ENCODE measurements around the gene FANCI. TPM values are rescaled to one million over a fixed set of nuclear protein-coding genes. Genes with fewer than 3 reads are reported as not detected.
A peak's percentile ranks its signal among the peaks of the same experiment; 100 is the strongest.

FANCI gene
- 10 to 100 TPM in 1 of 3 donors, 1 to 10 TPM in 2; 4.1 to 14.3 (median 5.8) TPM for polyA plus RNA-seq

DNA sequence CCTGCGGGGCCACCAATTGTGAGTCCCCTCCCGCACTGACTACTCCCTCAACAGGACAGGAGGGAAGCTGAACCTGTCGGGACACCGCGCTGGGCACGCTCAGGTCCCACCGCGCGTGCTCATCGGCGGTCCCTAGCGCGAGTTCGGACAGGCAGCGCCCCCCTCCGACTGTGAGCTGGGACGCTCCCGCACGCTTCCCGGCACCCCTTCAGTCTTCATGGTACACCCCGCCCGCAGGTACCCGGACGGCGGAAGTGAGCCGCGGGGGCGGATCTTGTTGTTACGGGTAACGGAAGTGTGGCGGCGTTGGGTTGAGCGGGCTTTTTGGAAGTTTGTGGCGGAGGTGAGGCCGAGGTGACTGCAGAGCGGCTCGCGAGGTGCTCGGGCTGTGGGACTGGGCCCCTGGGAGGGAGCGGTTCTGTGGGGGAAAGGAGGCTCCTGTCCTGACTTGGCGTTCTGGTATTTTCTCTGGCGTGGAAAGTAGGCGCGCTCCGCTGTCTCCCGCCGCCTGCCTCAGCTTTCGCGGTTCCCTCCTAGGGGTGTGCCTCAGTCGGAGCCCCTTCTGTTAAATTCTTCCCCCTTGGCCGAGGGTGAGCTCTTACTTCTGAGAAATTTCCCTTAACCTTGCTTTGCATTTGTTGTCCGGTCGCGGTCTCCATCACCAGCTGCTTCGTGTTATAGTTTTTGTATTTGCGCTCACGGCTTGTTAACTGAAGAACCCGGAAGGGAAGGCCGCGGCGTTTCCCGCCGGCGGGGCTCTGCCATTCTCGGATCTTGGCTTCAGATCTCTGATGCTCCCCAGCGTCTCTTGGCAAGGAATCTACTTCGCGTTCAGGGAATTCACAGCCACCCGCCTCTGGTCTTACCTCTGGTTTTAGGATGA is at the start of gene FANCI:
Gene FANCI (plus strand): TSS at position 289 of the 883 bp plus-strand sequence. CDS start 3,669 bp downstream, outside the sequence.
- Mint-ChIP-seq H3K9me3 (no peaks in the 10 kb centered on the region), H3K4me1 (peaks cover 27 to 40% of the 10 kb centered on the region in 2 donors), H3K4me3 (peak within 1 kb of the TSS; percentile 91 to 97 (median 94)), H3K27me3 (ENCODE audit: low read depth in 3 of 3) (peaks cover 0 to 15% (median 3%) of the 10 kb centered on the region in 3 donors), H3K36me3 (peaks cover 0 to 19% (median 10%) of the 10 kb centered on the region in 3 donors), H3K27ac (peak within 1 kb of the TSS; percentile 55 to 92 (median 86))
- DNase-seq = peak; percentile 95 to 96 (median 96)

- Mint-ChIP-seq H3K36me3 (peaks cover 25 to 59% (median 28%) of the 10 kb centered on the region in 3 donors), H3K27me3 (ENCODE audit: low read depth in 3 of 3) (peaks cover 0 to 3% (median 0%) of the 10 kb centered on the region in 3 donors), H3K27ac (no peak overlapping the region), H3K9me3 (no peaks in the 10 kb centered on the region), H3K4me1 (peaks cover 0 to 5% of the 10 kb centered on the region in 2 donors), H3K4me3 (no peak overlapping the region)
- no peak for DNase-seq
Observed at GRCh38 chr15:89194608-89195007, 49.2 kb upstream of the FANCI start.

GRCh38 chr15:89195836-89196235 is 47.9 kb upstream of the FANCI start:
- no peak overlapping the region for H3K27ac Mint-ChIP-seq
- DNase-seq = no peak
- no peak overlapping the region for H3K4me3 Mint-ChIP-seq
- H3K4me1 Mint-ChIP-seq = peaks cover 0 to 5% of the 10 kb centered on the region in 2 donors
- peaks cover 25 to 61% (median 28%) of the 10 kb centered on the region in 3 donors for H3K36me3 Mint-ChIP-seq
- peaks cover under 1 to 5% (median 2%) of the 10 kb centered on the region in 3 donors for H3K27me3 Mint-ChIP-seq (ENCODE audit: low read depth in 3 of 3)
- no peaks in the 10 kb centered on the region for H3K9me3 Mint-ChIP-seq

DNA sequence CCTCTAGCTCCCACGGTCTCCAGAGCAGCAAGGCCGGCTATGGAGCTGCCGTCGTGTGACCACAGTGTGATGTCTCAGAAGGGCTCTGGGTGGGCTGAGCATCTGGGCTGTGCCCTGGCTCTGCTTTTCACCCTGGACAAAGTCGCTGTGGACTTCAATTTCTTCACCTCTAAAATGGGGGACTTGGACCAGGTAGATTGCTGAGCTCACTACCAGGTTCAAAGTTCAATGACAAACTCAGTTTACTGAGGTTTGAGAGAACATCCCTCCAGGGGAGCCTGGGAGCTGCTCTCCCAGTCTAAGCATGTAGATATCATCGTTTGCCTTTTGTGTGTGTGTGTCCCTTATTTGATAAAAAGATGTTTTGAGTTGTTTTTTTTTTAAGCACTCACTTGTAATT is 47.5 kb upstream of the FANCI start:
- peaks cover 22 to 61% (median 24%) of the 10 kb centered on the region in 3 donors for H3K36me3 Mint-ChIP-seq

GRCh38 chr15:89196994-89197393 is 46.8 kb upstream of the FANCI start:
- Mint-ChIP-seq H3K4me1 (peaks cover 0 to 9% of the 10 kb centered on the region in 2 donors), H3K4me3 (no peak overlapping the region), H3K27ac (peak overlapping the region in 5 of 6 donors; percentile 2 to 65 (median 28)), H3K36me3 (peaks cover 20 to 60% (median 22%) of the 10 kb centered on the region in 3 donors), H3K27me3 (ENCODE audit: low read depth in 3 of 3) (peaks cover 2 to 5% (median 3%) of the 10 kb centered on the region in 3 donors), H3K9me3 (no peaks in the 10 kb centered on the region)
- no peak for DNase-seq

More for the DNA sequence above, 47.5 kb upstream of the FANCI start:
- Mint-ChIP-seq H3K9me3 (no peaks in the 10 kb centered on the region), H3K4me3 (no peak overlapping the region), H3K27ac (no peak overlapping the region), H3K4me1 (peaks cover 0 to 5% of the 10 kb centered on the region in 2 donors), H3K27me3 (ENCODE audit: low read depth in 3 of 3) (peaks cover 2 to 5% (median 3%) of the 10 kb centered on the region in 3 donors)
- no peak for DNase-seq

GRCh38 chr15:89197503-89197971 is 46.2 kb upstream of the FANCI start:
- Mint-ChIP-seq H3K9me3 (no peaks in the 10 kb centered on the region), H3K27me3 (ENCODE audit: low read depth in 3 of 3) (peaks cover 2 to 5% (median 3%) of the 10 kb centered on the region in 3 donors), H3K4me3 (no peak overlapping the region), H3K27ac (peak overlapping the region in 3 of 6 donors; percentile 22 to 57 (median 28)), H3K36me3 (peaks cover 20 to 55% (median 22%) of the 10 kb centered on the region in 3 donors), H3K4me1 (peaks cover 3 to 14% of the 10 kb centered on the region in 2 donors)
- DNase-seq = no peak

GRCh38 chr15:89198196-89198595 is 45.6 kb upstream of the FANCI start:
- Mint-ChIP-seq H3K27ac (no peak overlapping the region), H3K4me3 (no peak overlapping the region), H3K36me3 (peaks cover 15 to 49% (median 17%) of the 10 kb centered on the region in 3 donors), H3K4me1 (peaks cover 4 to 19% of the 10 kb centered on the region in 2 donors), H3K9me3 (no peaks in the 10 kb centered on the region), H3K27me3 (ENCODE audit: low read depth in 3 of 3) (peaks cover 2 to 4% (median 3%) of the 10 kb centered on the region in 3 donors)
- no peak for DNase-seq

- H3K9me3 Mint-ChIP-seq = no peaks in the 10 kb centered on the region
- H3K4me1 Mint-ChIP-seq = peaks cover 11 to 26% of the 10 kb centered on the region in 2 donors
- no peak overlapping the region for H3K27ac Mint-ChIP-seq
- DNase-seq = no peak
- H3K27me3 Mint-ChIP-seq (ENCODE audit: low read depth in 3 of 3) = peaks cover 2 to 4% (median 2%) of the 10 kb centered on the region in 3 donors
- no peak overlapping the region for H3K4me3 Mint-ChIP-seq
- peaks cover 12 to 47% (median 13%) of the 10 kb centered on the region in 3 donors for H3K36me3 Mint-ChIP-seq
Observed at GRCh38 chr15:89198934-89199333, 44.8 kb upstream of the FANCI start.

- Mint-ChIP-seq H3K4me1 (peaks cover 19 to 34% of the 10 kb centered on the region in 2 donors), H3K9me3 (no peaks in the 10 kb centered on the region), H3K4me3 (no peak overlapping the region), H3K27ac (peak overlapping the region in 1 of 6 donors; percentile 77), H3K27me3 (ENCODE audit: low read depth in 3 of 3) (peaks cover 3 to 8% (median 5%) of the 10 kb centered on the region in 3 donors), H3K36me3 (peaks cover 9 to 47% (median 13%) of the 10 kb centered on the region in 3 donors)
- DNase-seq = no peak
Observed at GRCh38 chr15:89199746-89200145, 44.0 kb upstream of the FANCI start.

- Mint-ChIP-seq H3K9me3 (no peaks in the 10 kb centered on the region), H3K27ac (peak overlapping the region in 1 of 6 donors; percentile 49), H3K27me3 (ENCODE audit: low read depth in 3 of 3) (peaks cover 6 to 12% (median 9%) of the 10 kb centered on the region in 3 donors), H3K4me3 (no peak overlapping the region), H3K36me3 (peaks cover 8 to 47% (median 13%) of the 10 kb centered on the region in 3 donors), H3K4me1 (peaks cover 23 to 39% of the 10 kb centered on the region in 2 donors)
- no peak for DNase-seq
Observed at GRCh38 chr15:89200182-89200581, 43.6 kb upstream of the FANCI start.

DNA sequence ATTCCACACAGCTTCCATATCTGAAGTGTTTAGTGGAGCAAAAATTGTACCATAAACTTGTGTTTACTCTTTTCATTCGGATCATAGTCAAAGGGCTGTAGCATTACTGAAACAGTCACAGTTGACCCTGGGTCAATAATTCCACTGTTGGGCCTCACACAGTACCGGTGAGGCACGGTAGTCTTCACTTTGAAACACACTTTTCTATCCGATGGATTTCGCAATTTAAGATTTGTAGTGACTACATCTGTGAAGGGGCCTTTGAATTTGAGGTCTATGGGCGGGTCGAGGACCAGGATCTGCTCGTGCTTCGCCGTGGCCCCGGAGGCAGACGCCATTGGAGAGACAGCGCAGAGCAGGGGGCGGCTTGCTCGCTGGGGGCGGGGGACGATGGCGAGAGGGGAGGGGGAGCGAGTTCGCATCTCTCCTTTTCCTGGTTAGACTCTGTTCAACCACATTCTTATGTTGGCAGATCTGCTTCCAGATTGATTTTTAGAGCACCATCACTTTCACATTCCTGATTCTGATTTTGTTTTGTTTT is 42.2 kb upstream of the FANCI start:
- no peak overlapping the region for H3K4me3 Mint-ChIP-seq
- H3K27ac Mint-ChIP-seq = peak overlapping the region in 2 of 6 donors; percentile 44 to 57

DNA sequence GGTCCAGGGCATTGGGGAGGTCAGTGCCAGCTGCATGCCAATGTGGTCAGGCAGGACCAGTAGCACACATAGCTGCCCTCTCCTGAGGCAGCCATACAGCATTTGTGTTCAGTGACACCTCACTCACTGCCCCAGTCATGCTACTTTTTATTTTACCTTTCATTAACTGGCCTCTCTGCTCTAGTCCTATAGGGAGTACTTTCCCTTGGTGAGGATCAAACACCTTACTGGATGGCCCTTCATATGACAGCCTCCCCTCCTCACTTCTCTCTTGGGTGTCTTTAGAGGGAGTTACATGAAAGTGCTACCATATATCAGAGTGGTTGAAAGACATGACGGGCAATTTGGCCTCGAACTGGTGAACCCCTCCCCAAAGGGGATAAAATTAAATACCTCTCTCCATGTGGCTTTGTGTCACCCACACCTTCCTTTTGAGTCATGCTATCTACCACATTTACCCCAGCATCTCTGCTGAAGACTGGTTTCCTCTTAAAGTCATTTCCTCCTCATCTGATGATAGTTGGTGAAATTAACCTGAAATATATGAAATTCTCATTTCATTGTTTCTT is 40.0 kb upstream of the FANCI start:
- no peaks in the 10 kb centered on the region for H3K9me3 Mint-ChIP-seq
- DNase-seq = peak; percentile 51 to 62 (median 55)
- H3K4me1 Mint-ChIP-seq = peaks cover 40 to 55% of the 10 kb centered on the region in 2 donors
- peak overlapping the region; percentile 42 to 74 (median 71) for H3K4me3 Mint-ChIP-seq
- peaks cover 0 to 23% (median 0%) of the 10 kb centered on the region in 3 donors for H3K36me3 Mint-ChIP-seq
- peaks cover 8 to 12% (median 9%) of the 10 kb centered on the region in 3 donors for H3K27me3 Mint-ChIP-seq (ENCODE audit: low read depth in 3 of 3)
- H3K27ac Mint-ChIP-seq = peak overlapping the region; percentile 30 to 91 (median 78)

More for the DNA sequence above, 42.2 kb upstream of the FANCI start:
- peaks cover 32 to 52% of the 10 kb centered on the region in 2 donors for H3K4me1 Mint-ChIP-seq
- no peaks in the 10 kb centered on the region for H3K9me3 Mint-ChIP-seq
- H3K36me3 Mint-ChIP-seq = peaks cover 4 to 36% (median 5%) of the 10 kb centered on the region in 3 donors
- peaks cover 8 to 12% (median 9%) of the 10 kb centered on the region in 3 donors for H3K27me3 Mint-ChIP-seq (ENCODE audit: low read depth in 3 of 3)
- DNase-seq = no peak

GRCh38 chr15:89205991-89206585 is 37.7 kb upstream of the FANCI start:
- H3K27me3 Mint-ChIP-seq (ENCODE audit: low read depth in 3 of 3) = peaks cover 6 to 9% (median 7%) of the 10 kb centered on the region in 3 donors
- H3K4me3 Mint-ChIP-seq = peak overlapping the region in 4 of 5 donors; percentile 5 to 59 (median 34)
- no peak for DNase-seq
- H3K4me1 Mint-ChIP-seq = peaks cover 40 to 55% of the 10 kb centered on the region in 2 donors
- H3K27ac Mint-ChIP-seq = peak overlapping the region in 5 of 6 donors; percentile 36 to 76 (median 47)
- H3K9me3 Mint-ChIP-seq = no peaks in the 10 kb centered on the region
- H3K36me3 Mint-ChIP-seq = peaks cover 0 to 9% (median 0%) of the 10 kb centered on the region in 3 donors

All from immature natural killer cell (primary cell).